HG03066 (cell line): ENCODE data around the gene CCDC9B.

Experiments
- ATAC-seq: cut with Tn5 transposase; IDR thresholded peaks from one replicate; pipeline ENCODE4 v1.9.1; 2021; ENCODE audit warnings: low read depth; ENCODE audit not compliant: unreplicated experiment

CCDC9B gene

DNA sequence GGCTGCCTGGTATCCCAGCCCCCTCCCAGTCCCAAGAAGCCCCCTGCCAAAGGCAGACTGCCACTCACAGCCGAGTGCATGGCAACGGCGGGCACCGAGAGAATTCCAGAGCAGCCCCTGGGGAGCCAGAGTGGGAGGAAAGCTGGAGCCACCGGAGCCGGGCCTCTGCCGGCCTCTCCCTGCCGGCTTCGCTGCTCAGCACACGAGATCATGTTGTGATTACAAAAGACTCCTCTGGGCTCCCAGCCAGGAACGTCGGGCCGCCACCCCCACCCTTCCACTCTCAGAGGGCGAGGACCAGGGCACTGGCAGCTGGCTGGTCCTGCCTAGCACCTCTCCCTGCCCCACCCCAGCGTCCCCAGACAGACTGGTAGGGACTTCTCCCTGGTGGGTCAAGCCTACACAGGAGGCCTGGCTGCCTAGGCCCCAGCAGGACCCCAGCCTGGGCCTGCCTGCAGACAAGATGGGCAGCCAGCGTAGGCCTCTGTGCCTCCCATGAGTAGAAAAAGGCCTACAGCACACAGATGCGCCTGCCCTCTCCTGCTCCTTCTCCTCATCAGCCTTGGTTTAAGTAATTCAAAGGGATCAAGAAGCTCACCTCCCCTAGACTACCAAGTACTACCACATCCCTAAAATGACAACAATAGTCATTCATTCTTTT is at the start of gene CCDC9B:
Gene CCDC9B, minus strand, starts transcription at position 200 of the 661 bp plus-strand sequence. Its CDS starts 120 bp downstream, at position 80.
- no peak for ATAC-seq

DNA sequence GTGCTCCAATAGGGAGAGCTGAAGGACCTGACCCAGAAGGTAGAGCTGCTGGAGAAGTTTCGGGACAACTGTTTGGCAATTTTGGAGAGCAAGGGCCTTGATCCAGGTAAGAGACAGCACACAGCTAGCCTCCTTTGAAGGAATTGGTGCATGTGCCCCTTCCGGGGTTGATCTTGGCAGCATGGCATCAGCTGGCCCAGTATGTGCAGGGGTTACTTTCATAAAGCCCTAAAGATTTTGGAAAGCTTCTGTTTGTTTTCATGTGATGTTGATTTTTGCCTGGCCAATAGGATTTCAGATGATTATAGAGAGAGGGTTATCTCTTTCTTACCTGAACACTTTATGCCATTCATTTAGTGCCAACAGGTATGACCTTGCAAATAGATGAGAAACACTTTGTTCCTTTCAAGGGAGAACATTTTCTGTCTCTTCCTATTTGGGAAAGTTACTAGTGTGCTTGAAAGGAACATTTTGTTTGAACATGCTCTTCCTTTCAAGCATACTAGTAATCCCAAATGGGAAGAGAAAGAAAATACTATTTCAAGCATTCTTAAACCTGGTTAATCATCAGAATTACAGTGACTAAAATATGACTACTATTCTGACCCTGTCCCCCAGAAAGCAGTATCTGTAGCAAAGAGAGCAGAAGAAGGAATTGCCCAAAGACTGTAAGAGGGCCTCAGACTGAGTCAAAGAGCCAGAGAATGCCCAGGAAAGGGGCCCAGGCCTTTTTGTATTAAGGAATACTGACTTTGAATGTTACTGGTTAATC is 49.3 kb upstream of the CCDC9B start:
- no peak for ATAC-seq

DNA sequence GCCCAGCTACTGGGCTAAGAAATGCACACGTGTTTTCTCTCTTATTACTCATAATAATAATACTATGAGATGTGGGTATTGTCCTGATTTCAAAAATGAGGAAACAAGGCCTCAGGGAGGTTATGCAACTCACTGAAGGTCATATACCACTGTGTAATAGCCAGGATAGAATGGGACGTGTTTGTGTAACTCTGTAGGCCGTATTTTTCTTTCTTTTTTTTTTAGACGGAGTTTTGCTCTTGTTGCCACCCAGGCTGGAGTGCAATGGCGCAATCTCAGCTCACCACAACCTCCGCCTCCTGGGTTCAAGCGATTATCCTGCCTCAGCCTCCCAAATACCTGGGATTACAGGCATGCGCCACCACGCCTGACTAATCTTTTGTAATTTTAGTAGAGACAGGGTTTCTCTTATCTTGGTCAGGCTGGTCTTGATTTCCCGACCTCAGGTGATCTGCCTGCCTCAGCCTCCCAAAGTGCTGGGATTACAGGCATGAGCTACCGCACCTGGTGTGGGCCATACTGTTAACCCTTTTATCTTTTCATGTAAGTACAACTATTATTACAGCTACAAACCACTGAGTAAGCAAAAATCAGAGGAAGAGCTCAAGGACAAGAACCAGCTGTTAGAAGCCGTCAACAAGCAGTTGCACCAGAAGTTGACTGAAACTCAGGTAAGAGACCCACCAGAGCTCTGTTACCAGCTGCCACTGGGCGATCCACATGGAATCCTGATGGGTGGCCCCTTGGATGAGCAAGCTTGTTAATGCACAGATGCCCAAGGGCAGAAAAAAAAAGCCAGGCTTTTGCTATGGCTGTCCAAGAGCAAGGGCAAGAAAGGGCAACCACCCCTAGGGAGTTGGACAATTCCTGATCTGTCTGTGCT is 48.4 kb upstream of the CCDC9B start:
- ATAC-seq: no peak

DNA sequence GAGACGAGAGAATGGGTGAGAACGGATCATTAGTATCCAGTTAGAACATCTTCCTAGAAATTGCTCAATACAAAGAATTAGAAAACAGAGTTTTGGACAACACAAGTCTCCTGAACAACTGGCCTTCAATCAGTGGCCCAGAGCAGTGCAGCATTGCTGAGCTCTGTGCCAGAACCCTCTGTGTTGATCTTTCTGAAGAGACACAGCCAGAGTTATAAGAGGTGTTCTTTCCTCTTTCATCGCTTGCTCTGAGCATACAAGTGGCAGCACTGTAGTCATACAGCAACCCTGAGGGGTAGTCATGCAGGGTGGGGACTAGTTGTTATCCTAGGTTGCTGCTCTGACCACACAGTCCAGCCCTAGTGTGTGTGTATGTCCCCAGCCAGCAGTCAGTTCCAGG is 45.7 kb upstream of the CCDC9B start:
- ATAC-seq: no peak

DNA sequence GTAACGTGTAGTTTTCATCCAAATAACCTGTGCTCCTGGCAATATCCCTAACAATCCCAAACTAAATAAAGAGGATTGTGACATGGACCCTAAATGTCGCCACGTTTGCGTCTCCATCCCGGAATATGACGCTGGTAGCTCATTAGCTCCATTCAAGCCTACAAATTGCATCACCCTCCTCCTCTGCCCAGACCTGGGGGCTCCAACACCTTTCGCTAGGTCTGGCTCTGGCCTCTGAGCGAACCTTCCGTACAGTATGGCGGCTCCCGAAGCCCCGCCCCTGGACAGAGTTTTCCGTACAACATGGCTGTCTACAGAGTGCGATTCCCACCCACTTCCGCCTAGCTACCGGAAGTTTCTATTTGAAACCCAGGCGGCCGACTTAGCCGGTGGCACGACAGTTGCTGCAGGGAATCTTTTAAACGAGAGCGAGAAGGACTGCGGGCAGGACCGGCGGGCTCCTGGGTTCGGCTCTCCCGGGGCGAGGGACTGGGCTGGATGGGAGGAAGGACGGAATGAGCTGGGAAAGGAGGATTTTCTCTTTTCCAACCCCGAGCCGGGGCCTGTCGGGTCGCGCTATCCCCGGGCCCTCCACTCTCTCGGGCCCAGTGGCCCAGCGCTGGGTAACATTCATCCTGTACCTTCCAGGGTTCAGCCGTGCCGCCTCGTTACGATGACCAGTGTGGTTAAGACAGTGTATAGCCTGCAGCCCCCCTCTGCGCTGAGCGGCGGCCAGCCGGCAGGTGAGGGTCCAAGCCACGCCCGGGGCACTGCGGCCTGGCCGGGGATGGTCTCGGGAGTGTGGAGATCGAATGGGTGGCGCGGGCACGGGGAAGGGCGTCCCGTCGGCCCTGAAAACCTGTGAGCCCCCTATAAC is 42.1 kb upstream of the CCDC9B start, which contains the start of gene KNSTRN:
Gene KNSTRN, plus strand, starts transcription at position 142 of the 877 bp plus-strand sequence. Its CDS starts 115 bp downstream, at position 257.
- peak; percentile 95 for ATAC-seq

DNA sequence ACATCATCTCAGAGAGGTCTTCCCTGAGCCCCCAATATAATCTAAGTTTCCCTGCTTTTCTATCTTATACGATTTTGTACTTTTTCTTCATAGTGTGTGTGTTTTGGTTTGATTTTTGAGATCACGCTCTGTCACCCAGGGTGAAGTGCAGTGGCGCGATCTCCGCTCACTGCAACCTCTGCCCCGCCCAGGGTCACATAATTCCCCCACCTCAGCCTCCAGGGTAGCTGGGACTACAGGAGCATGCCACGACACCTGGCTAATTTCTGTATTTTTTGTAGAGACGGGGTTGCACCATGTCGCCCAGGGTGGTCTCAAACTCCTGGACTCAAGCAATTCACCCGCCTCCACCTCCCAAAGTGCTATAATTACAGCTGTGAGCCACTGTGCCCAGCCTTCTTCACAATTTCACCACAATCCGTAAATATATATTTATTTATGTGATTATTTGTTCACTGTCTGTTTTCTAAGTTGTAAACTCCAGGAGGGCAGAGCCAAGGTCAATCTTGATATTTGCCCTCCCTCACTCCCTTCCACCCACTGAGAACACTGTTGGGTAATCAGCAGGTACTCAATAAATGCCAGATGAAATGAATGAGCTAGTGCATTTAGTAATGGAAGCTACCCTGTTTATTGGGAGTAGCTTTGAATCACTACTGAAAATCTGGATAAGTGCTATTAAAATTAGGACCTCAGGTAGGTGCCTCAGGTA is 41.2 kb upstream of the CCDC9B start:
- ATAC-seq: no peak

DNA sequence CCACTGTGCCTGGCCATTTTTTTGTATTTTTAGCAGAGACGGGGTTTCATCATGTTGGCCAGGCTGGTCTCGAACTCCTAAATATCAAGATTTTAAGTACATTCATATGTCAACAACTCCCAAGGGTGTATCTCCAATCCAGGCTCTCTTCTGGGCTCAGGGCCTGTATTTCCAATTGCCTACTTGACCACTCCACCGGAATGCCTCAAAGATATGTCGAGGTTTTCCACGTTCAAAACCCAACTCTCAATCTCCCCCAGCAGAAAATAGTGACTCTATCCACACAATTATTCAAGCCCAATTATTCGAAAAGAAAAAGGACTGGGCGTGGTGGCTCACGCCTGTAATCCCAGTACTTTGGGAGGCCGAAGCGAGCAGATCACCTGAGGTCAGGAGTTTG is 39.9 kb upstream of the CCDC9B start:
- ATAC-seq: no peak

DNA sequence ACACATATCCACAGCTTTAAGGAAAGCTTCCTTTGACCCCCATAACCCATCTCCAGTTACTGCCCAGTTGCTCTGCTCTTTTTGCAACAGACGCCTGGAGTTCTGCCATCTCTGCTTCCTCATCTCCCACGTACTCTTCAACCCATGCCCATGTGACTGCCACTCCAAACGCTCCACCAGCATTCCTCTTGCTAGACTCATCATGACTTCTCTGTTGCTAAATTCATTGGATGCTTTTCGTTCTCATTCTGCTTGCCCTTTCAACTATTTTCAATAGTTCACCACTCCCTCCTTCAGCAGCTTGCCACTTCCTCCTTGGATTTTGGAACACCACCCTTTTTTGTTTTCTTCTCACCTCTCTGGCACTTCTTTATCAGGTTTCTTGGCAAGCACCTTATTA is 39.1 kb upstream of the CCDC9B start:
- no peak for ATAC-seq

DNA sequence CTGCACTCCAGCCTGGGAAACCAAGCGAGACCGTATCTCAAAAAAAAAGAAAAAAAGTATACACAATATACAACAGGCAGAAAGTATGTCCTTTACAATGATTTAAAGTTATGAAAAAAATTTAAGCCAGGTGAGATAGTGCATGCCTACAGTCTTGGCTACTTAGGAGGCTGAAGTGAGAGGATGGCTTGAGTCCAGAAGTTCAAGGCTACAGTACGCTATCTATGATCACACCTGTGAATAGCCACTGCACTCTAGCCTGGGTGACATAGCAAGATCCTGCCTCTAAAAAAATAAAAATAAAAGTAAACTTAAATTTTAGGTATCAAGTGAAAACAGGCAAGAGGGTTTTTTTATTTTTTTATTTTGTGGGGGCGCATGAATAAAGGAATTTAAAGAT is 38.6 kb upstream of the CCDC9B start:
- ATAC-seq: no peak

DNA sequence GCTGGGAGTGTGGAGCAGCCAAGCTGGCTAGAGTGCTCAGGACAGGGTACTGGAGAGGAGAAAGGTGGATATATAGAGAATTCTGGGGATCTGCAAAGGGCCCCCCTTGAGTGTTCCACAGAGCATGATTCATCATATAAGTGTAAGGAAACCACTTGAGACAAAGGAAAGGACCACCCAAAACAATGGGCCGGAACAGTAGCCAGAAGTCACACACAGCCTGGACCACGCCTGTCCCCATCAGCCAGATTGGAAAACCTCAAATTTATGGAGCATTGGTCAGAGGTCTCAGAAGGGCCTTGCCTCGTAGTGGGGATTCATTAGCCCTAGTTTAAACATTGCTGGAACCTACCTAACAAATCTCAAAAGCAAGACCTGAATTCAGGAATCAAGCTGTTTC is 36.9 kb upstream of the CCDC9B start:
- no peak for ATAC-seq

DNA sequence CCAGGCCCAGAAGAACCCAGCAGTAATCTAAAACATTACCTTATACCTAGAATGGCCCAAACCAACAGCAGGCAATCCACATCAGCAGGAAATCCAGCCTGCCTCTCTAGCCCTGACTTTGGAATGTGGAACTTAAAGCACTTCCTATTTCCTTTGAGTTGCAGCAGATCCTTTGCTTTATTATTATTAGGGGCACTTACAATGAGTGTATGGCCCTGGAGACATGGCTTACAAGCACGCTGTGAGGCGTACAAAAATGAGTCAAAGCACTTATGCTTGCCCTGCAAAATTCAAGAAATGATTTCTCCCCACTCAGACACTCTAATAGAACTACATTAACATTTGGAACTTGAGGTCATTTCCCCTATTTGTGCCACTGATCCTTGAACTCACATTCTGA is 32.2 kb upstream of the CCDC9B start:
- no peak for ATAC-seq

DNA sequence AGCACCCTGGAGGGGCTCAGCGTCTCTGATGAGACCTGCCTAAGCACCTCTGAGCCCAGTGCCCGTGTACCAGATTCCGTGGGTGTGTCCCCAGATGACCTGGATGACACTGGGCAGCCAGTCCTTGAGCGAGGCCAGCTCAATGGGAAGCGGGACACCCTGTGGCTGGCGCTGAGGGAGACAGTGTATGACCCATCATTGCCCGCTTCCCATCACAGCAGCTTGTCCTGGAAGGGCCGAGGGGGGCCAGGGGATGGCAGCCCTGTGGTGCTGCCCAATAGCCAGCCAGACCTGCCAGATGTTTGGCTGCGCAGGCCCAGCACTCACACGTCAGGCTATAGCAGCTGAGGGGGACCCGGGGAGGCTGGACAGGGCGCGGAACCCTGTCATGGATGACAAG is 29.2 kb upstream of the CCDC9B start:
- no peak for ATAC-seq

DNA sequence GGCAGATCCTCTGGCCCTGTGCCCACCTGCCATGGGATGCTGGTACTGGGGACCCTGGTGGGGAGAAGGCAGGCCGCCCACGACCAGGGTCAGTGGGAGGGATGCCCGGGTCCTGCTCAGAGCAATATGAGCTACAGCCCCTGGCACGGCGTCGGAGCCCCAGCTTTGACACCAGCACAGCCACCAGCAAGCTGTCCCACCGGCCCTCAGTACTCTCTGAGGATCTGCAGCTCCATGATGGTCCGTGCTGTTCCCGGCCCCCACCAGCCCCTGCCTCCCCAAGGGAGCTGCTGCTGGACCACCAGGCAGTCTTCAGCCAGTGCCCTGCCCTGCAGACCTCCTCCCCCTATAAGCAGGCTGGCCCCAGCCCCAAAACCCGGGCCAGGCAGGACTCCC is 28.7 kb upstream of the CCDC9B start:
- no peak for ATAC-seq

DNA sequence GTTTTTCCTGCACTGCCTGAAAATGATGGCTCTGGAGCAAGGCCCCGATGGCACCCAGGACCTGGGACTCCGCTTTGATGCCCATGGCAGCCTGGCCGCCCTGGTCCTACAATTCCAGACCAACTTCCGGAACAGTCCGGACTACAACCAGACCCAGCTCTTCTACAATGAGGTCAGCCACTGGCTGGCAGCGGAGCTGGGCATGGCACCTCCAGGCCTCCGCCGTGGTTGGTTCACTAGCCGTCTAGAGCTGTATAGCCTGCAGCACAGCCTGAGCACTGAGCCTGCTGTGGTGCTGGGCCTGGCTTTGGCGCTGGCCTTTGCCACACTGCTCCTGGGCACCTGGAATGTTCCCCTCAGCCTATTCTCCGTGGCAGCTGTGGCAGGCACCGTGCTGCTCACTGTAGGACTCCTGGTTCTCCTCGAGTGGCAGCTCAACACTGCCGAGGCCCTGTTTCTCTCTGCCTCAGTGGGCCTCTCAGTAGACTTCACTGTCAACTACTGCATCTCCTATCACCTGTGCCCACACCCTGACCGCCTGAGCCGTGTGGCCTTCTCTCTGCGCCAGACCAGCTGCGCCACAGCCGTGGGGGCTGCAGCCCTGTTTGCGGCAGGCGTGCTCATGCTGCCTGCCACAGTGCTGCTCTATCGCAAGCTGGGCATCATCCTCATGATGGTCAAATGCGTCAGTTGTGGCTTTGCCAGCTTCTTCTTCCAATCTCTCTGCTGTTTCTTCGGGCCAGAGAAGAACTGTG is 28.2 kb upstream of the CCDC9B start:
- no peak for ATAC-seq

DNA sequence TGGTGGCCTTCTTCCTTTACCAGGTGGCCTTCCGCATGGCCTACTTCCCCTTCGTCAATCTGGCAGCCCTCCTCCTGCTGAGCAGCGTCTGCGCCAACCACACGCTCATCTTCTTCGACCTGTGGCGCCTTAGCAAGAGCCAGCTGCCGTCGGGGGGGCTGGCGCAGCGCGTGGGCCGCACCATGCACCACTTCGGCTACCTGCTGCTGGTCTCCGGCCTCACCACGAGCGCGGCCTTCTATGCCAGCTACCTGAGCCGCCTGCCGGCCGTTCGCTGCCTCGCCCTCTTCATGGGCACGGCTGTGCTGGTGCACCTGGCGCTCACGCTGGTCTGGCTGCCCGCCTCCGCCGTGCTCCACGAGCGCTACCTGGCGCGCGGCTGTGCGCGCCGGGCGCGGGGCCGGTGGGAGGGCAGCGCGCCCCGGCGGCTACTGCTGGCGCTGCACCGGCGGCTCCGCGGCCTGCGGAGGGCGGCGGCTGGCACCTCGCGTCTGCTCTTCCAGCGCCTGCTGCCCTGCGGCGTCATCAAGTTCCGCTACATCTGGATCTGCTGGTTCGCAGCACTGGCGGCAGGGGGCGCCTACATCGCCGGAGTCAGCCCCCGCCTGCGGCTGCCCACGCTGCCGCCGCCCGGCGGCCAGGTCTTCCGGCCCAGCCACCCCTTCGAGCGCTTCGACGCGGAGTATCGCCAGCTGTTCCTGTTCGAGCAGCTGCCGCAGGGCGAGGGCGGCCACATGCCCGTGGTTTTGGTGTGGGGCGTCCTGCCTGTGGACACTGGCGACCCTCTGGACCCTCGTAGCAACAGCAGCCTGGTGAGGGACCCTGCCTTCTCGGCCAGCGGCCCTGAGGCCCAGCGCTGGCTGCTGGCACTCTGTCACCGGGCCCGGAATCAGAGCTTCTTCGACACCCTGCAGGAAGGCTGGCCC is 27.2 kb upstream of the CCDC9B start:
- peak; percentile 75 for ATAC-seq

DNA sequence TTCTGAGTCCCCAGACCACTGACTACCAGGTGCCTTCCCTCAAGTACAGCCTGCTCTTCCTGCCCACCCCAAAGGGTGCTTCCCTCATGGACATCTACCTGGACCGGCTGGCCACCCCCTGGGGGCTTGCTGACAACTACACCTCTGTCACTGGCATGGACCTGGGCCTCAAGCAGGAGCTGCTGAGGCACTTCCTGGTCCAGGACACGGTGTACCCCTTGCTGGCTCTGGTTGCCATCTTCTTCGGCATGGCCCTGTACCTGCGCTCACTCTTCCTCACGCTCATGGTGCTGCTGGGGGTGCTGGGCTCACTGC is 26.6 kb upstream of the CCDC9B start:
- no peak for ATAC-seq

DNA sequence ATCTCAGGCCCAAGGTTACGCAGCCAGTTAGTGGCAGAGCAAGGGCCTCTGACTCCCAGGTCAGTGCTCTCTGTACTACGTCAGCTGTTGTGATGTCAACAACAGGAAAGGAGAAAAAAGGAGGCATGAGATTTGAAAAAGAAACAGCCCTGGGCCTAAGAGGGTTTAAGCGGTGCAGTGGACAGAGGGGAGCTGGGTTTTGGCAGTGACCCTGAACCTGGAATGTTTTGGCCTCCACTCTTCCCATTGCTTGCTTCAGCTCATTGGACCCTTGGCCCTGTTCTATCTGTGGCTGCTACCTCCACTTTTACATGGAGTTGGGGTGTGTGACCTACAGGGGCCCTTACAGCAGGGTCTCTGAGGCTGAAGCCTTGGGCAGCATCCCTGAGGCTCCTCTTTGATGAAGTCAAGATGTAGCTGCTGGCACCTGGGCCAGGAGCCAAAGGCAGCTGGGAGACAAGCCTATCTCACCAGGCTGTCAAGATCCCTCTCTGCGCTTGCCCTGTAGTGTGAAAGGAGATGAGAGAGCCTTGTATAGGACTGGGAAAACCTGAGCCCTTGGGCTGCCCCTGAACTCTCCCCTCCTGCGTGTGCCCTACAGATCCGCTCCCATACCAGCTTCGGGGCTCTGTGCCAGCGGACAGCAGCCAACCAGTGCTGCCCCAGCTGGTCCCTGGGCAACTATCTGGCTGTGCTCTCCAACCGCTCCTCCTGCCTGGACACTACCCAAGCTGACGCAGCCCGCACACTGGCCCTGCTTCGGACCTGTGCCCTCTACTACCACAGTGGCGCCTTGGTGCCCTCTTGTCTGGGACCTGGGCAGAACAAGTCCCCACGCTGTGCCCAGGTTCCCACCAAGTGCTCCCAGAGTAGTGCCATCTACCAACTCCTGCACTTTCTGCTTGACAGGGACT is 26.0 kb upstream of the CCDC9B start:
- no peak for ATAC-seq
